OCI-M2 (cell line): ENCODE data around the gene ZFAND2B.
A peak's percentile ranks its signal among the peaks of the same experiment; 100 is the strongest.

Experiments
- DNase-seq: peaks from one replicate; lab custom pipeline; 2025; ENCODE audit not compliant: unreplicated experiment; lab: John Stamatoyannopoulos, UW

Gene ZFAND2B

GRCh38 chr2:219204425-219205164 lies 2.0 kb upstream of the ZFAND2B start:
- no peak for DNase-seq

GRCh38 chr2:219205165-219205538 lies 1.4 kb upstream of the ZFAND2B start:
- DNase-seq, result no peak

GRCh38 chr2:219205981-219206327 lies 628 bp upstream of the ZFAND2B start:
- DNase-seq, result no peak

DNA sequence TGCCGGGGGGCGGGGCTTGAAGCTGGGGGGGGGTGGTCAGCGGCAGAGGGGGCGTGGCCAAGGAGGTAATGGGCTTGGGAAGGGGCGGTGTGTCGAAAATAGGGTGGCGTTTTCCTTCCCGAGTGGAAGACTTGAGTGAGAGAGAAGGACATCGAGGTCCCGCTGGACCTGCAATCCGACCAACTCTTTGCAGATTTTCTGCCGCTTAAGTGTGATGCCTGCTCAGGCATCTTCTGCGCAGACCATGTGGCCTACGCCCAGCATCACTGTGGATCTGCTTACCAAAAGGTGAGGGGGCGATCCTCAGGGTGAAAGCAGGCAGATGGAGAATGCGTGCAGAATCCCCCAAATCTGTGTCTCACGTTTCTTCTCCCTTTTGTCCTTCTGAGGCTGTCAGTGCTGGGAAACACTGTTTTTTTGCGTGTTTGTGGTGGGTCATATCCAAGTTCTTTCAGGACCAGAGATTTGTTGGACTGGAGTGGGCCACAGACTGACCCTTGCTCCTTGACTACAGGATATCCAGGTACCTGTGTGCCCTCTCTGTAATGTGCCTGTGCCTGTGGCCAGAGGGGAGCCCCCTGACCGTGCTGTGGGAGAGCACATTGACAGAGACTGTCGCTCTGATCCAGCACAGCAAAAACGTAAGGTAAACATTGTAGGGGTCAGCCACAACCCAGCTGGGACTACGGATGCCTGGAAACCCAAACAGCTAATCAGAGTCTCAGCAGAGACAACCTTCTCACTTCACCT lies 727 bp downstream of the ZFAND2B start:
- peak; percentile 57 for DNase-seq

- no peak for DNase-seq
Observed at GRCh38 chr2:219207884-219208740, 1.5 kb downstream of the ZFAND2B start.

- no peak for DNase-seq
Observed at GRCh38 chr2:219209236-219210195, 2.9 kb downstream of the ZFAND2B start.

- no peak for DNase-seq
Observed at GRCh38 chr2:219210196-219210885, 3.8 kb downstream of the ZFAND2B start.

DNA sequence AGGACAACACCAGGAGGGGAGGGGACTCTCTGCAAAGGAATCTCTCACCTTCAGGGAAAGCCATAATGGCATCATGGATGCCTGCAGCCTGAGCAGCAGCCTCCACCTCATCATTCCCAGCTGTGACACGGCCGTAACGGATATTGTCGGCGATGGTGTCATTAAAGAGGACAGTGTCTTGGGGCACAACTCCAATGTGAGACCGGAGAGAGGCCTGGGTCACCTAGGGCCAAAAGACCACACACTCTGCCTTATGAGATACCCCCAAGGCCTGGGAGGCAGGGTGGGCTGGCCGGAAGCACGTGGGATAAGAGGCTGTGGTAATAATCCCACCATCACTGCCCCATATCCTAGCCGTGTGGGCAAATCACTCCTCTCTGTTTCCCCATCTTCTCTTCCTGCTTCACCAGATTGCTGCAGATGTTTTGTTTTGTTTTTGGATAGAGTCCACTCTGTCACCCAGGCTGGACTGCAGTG lies 4.3 kb downstream of the ZFAND2B start:
- no peak for DNase-seq

- DNase-seq, result no peak
Observed at GRCh38 chr2:219213026-219213415, 6.4 kb downstream of the ZFAND2B start.

GRCh38 chr2:219213486-219214071 lies 7.0 kb downstream of the ZFAND2B start:
- no peak for DNase-seq

GRCh38 chr2:219214141-219214540 lies 7.6 kb downstream of the ZFAND2B start:
- DNase-seq, result no peak

- no peak for DNase-seq
Observed at GRCh38 chr2:219214786-219215185, 8.2 kb downstream of the ZFAND2B start.

- no peak for DNase-seq
Observed at GRCh38 chr2:219215871-219216534, 9.4 kb downstream of the ZFAND2B start.

DNA sequence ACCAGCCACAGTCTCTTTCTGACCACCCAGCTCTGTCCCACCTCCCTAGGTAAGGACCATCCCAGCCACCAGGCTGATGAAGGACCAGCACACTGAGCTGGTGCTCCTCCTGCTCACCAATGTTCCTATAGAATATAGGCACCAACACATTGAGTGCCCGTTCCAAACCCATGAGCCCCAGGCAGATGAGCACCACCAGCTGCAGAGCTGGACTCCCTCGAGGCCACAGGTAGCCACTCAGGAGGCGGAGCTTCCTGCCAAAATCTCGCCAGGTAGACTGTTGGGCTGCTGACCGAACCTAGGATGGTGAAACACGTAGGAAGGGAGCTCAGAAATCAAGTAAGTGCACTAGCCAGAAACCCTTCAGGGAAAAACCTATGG lies 9.9 kb downstream of the ZFAND2B start:
- no peak for DNase-seq

GRCh38 chr2:219218217-219218731 lies 11.7 kb downstream of the ZFAND2B start:
- DNase-seq, result no peak

DNA sequence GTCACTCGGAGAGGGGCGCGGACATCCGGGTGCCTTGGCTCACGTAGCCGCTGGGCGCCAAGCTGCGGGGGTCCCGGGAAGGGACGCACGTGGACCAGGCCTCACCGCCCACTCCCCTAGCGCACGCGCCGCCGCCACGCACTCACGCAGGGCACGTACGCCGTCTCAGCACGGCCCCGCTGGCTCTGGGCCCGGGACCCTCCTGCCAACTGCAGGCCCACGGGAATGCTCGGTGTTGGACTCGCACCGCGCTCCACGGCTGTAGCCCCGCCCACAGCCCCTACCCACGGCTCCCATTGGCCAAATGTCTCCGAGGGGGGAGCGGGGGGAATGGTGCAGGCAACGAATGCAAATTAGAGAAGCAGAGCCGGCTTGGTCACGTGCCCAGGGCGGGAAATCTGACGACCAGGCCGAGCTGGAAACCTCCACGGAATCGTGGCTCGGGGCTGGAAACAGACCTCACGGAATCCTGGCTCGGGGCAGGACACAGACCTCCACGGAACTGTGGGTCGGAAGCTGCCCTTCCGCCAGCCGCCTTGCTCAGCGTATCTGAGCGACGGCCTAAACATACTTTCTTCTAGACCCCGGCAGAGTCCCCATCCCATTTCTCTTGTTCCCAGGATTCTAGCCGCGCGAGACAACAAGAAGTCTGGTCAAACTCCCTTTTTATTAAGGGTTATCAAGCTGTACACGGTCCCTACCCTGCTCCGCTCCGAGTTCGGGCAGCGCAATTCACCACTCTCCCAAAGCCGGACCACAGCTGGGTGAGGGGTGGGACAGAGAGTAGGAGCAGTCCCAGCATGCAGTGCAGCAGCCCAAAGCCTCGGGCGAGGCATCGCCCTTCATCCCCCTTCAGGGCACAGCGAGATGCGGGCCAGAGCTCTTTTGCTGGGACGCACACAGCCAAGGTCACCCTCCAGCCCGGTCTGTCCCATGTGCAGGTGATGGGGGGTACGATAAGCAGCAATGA lies 12.4 kb downstream of the ZFAND2B start, which contains the start of gene ABCB6:
TSS of gene ABCB6 (minus strand) at position 227 of the 970 bp plus-strand sequence. CDS start 285 bp downstream, outside the sequence.
- no peak for DNase-seq

DNA sequence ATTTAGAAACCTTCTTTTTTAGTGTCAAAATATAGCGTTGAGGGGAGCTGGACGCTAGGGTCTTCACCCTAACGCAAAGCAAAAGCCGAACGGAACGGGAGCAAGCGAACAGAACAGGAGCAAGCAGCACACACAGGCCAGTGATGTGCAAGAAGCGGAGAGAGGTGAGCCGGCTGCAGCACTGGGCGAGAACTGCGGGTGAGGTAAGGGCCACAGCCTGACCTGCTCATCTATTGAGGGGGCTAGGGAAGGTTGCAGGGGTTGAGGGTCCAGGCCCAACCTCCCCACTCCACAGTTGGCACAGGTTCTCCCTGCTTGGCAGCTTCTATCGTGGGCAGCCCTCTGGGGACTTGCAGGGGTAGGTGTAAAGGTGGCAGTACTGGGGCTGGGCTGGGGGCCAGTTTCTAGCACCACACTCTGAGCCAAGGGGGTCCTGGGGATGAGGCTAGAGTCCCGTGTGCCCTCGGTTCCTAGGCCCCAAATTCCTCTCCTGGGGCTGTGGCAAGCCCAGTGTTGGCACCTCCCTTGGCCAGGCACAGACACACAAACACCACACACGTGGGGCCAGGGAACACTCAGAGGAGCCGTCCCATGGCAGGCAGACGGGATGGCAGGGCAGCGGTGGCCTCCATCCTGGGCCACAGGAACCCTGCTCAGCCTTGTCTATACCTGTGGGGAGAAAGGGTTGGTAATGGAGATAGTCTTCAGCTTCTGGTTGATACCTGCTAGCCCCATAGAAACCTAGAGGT lies 13.4 kb downstream of the ZFAND2B start:
- DNase-seq, result no peak
